Naive thymus-derived CD4-positive, alpha-beta T cell (primary cell): ENCODE data around the gene PCNX2. TPM values are rescaled to one million over a fixed set of nuclear protein-coding genes. Genes with fewer than 3 reads are reported as not detected.
"Not testable (repeated sequence)": the region's sequence is repeated elsewhere in the genome, so short reads cannot be mapped to it uniquely, and the experiment has no call there.

Source experiments
- ATAC-seq: fragments of 150-1000 bp; cut with Tn5 transposase; 2 replicates; pipeline ENCODE4 v1.10.0; 2021; ENCODE audit warnings: mild to moderate bottlenecking, moderate library complexity
- CTCF ChIA-PET: fragments of 350-600 bp; sonication (Branson Sonifier 250); formaldehyde crosslinking; loops from one replicate; lab custom pipeline; 2021; ENCODE audit warnings: antibody characterized with exemption; lab: Charles Lee
- POLR2A ChIA-PET: fragments of 350-600 bp; sonication (Branson Sonifier 250); formaldehyde crosslinking; loops from one replicate; lab custom pipeline; 2021; ENCODE audit warnings: antibody characterized with exemption, inconsistent platforms; lab: Charles Lee
- DNase-seq, 9 donors: peaks; one replicate each; pipeline versions ENCODE4 v3.0.0 to v3.0.0-alpha.2; 2020 to 2022; ENCODE audit warnings: mixed read lengths in 1 of 9
- H3K27ac ChIP-seq: one replicate; pipeline ENCODE4 v1.7.0; 2013; ENCODE audit warnings: mild to moderate bottlenecking, low read depth, low read length, moderate library complexity
- H3K27me3 ChIP-seq, 2 donors: one replicate each; pipeline ENCODE4 v1.7.0; 2013; ENCODE audit warnings: low read length in 2 of 2, mild to moderate bottlenecking in 2 of 2, moderate library complexity in 2 of 2; ENCODE audit not compliant: control insufficient read depth in 2 of 2, insufficient read depth in 2 of 2
- H3K36me3 ChIP-seq, 3 experiments: 1 replicate in 2 of 3; 2 replicates in 1 of 3; pipeline ENCODE4 v1.7.0; 2013; ENCODE audit warnings: low read length in 3 of 3, mild to moderate bottlenecking in 3 of 3, moderate library complexity in 1 of 3; ENCODE audit not compliant: insufficient read depth in 3 of 3, control insufficient read depth in 2 of 3
- H3K4me1 ChIP-seq, 2 donors: one replicate each; pipeline ENCODE4 v1.7.0; 2013; ENCODE audit warnings: low read length in 2 of 2, mild to moderate bottlenecking in 2 of 2, moderate library complexity in 1 of 2; ENCODE audit not compliant: control insufficient read depth in 2 of 2, insufficient read depth in 2 of 2
- H3K4me3 ChIP-seq: 2 replicates; pipeline ENCODE4 v1.7.0; 2013; ENCODE audit warnings: mild to moderate bottlenecking, low read length
- H3K9me3 ChIP-seq, 3 experiments: 1 replicate in 2 of 3; 2 replicates in 1 of 3; pipeline ENCODE4 v1.7.0; 2013; ENCODE audit warnings: low read length in 3 of 3; ENCODE audit not compliant: control insufficient read depth in 2 of 3
- H3K27ac Mint-ChIP-seq, 9 donors: one replicate each; pipeline ENCODE4 v1.8.0; 2020 to 2022; ENCODE audit warnings: mixed read lengths in 9 of 9, mild to moderate bottlenecking in 8 of 9, moderate library complexity in 5 of 9, inconsistent platforms in 2 of 9
- H3K27me3 Mint-ChIP-seq, 5 donors: one replicate each; pipeline ENCODE4 v1.8.0; 2021 to 2022; ENCODE audit warnings: mixed read lengths in 5 of 5, mild to moderate bottlenecking in 1 of 5
- H3K36me3 Mint-ChIP-seq, 5 donors: one replicate each; pipeline ENCODE4 v1.8.0; 2020 to 2022; ENCODE audit warnings: mixed read lengths in 5 of 5, mild to moderate bottlenecking in 3 of 5, inconsistent platforms in 1 of 5
- H3K4me1 Mint-ChIP-seq, 7 donors: one replicate each; pipeline ENCODE4 v1.8.0; 2020 to 2022; ENCODE audit warnings: mixed read lengths in 7 of 7, mild to moderate bottlenecking in 3 of 7, inconsistent platforms in 1 of 7
- H3K4me3 Mint-ChIP-seq, 10 donors: one replicate each; pipeline ENCODE4 v1.8.0; 2020 to 2022; ENCODE audit warnings: mild to moderate bottlenecking in 10 of 10, mixed read lengths in 10 of 10, moderate library complexity in 6 of 10, inconsistent platforms in 2 of 10
- H3K9me3 Mint-ChIP-seq, 11 donors: one replicate each; pipeline ENCODE4 v1.8.0; 2020 to 2022; ENCODE audit warnings: mixed read lengths in 11 of 11, mild to moderate bottlenecking in 4 of 11, inconsistent platforms in 1 of 11, moderate library complexity in 1 of 11
- intact Hi-C, 2 donors: fragments of 100-400 bp; cut with micrococcal nuclease; formaldehyde crosslinking; loops; one replicate each; pipeline ENCODE4 v1.15.1; 2023
- polyA plus RNA-seq, 2 donors: library from polyadenylated mRNA; unstranded; fragments of 300-500 nt; fragmentation: Illumina TruSeq; gene quantifications; one replicate each; pipeline ENCODE4 v1.2.3, GENCODE V29; 2021
- total RNA-seq, 6 experiments: library from RNA in 5 of 6; stranded (reverse) in 5 of 6; gene quantifications; 1 replicate in 5 of 6; 2 replicates in 1 of 6; pipeline ENCODE4 v1.2.3 and lab custom pipeline; 2021 to 2026

Gene PCNX2
- total and polyA plus RNA-seq, 7 experiments from 2014 or later: 4.1 to 61.8 (median 45.1) TPM

- no peak overlapping the region for H3K27ac Mint-ChIP-seq
- Histone ChIP-seq H3K4me3 (no peak overlapping the region), H3K27ac (no peak overlapping the region), H3K4me1 (no peaks in the 10 kb centered on the region), H3K36me3 (peaks cover 0 to 11% (median 8%) of the 10 kb centered on the region in 3 experiments), H3K27me3 (no peaks in the 10 kb centered on the region), H3K9me3 (no peaks in the 10 kb centered on the region)
- ChIA-PET POLR2A (no interaction called here), CTCF (no interaction called here)
- H3K27me3 Mint-ChIP-seq: no peaks in the 10 kb centered on the region
- peaks cover 11 to 59% (median 55%) of the 10 kb centered on the region in 5 donors for H3K36me3 Mint-ChIP-seq
- peaks cover 0 to 7% (median 0%) of the 10 kb centered on the region in 11 donors for H3K9me3 Mint-ChIP-seq
- H3K4me1 Mint-ChIP-seq: peaks cover 0 to 4% (median 0%) of the 10 kb centered on the region in 7 donors
- DNase-seq: no peak
- no peak for ATAC-seq
- no peak overlapping the region for H3K4me3 Mint-ChIP-seq
- intact Hi-C loops: no loop called here
Observed at GRCh38 chr1:233132445-233132844, 163.1 kb downstream of the PCNX2 start.

DNA sequence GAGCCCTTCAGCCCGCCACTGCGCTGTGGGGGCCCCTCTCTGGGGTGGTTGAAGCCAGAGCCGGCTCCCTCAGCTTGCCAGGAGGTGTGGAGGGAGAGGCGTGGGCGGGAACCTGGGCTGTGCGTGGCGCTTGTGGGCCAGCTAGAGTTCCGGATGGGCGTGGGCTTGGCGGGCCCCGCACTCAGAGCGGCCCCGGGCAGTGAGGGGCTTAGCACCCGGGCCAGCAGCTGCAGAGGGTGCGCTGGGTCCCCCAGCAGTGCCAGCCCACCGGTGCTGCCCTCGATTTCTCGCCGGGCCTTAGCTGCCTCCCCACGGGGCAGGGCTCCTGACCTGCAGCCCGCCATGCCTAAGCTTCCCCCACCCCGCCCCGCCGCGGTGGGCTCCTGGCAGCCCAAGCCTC, 166.5 kb downstream of the PCNX2 start:
- H3K4me3 Mint-ChIP-seq, H3K4me3 ChIP-seq, intact Hi-C loops, H3K27me3 ChIP-seq, POLR2A ChIA-PET, H3K4me1 Mint-ChIP-seq, H3K9me3 Mint-ChIP-seq, ATAC-seq, DNase-seq, H3K27ac ChIP-seq, H3K27ac Mint-ChIP-seq, H3K9me3 ChIP-seq, H3K4me1 ChIP-seq, H3K27me3 Mint-ChIP-seq: not testable (repeated sequence)
- peaks cover 21 to 65% (median 57%) of the 10 kb centered on the region in 5 donors for H3K36me3 Mint-ChIP-seq
- CTCF ChIA-PET: interaction anchor here (0.5 kb wide), 1 partner anchor 108 kb away, joined by 7 read pairs; no protein-coding TSS in a partner anchor
- peaks cover 0 to 11% (median 8%) of the 10 kb centered on the region in 3 experiments for H3K36me3 ChIP-seq

DNA sequence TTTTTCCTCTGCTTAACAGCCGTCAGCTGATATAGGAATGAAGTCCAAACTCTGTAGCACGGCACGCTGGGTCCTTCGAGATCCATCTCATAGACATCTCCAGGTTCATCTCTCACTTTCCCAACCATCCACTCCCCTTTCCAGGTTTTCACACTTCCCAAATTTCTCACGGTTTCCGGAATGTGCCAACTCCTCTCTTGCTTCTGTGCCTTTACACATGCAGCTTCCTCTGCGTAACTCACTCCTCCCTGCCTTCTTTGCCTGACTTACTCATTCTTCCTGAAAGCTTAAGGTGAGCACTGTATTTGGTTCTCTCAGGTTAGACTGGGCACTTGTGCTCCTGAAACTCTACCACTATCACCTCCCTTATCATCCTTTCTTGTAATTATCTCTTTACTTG, 168.4 kb downstream of the PCNX2 start:
- DNase-seq: no peak
- no peak overlapping the region for H3K27ac Mint-ChIP-seq
- Histone ChIP-seq H3K9me3 (no peaks in the 10 kb centered on the region), H3K27me3 (no peaks in the 10 kb centered on the region), H3K36me3 (peaks cover 0 to 1% (median 0%) of the 10 kb centered on the region in 3 experiments), H3K27ac (no peak overlapping the region), H3K4me1 (no peaks in the 10 kb centered on the region), H3K4me3 (no peak overlapping the region)
- intact Hi-C loops: no loop called here
- ChIA-PET POLR2A (no interaction called here), CTCF (no interaction called here)
- no peak overlapping the region for H3K4me3 Mint-ChIP-seq
- peaks cover 0 to 7% (median 0%) of the 10 kb centered on the region in 11 donors for H3K9me3 Mint-ChIP-seq
- H3K27me3 Mint-ChIP-seq: no peaks in the 10 kb centered on the region
- peaks cover 22 to 55% (median 41%) of the 10 kb centered on the region in 5 donors for H3K36me3 Mint-ChIP-seq
- no peaks in the 10 kb centered on the region for H3K4me1 Mint-ChIP-seq
- ATAC-seq: no peak

DNA sequence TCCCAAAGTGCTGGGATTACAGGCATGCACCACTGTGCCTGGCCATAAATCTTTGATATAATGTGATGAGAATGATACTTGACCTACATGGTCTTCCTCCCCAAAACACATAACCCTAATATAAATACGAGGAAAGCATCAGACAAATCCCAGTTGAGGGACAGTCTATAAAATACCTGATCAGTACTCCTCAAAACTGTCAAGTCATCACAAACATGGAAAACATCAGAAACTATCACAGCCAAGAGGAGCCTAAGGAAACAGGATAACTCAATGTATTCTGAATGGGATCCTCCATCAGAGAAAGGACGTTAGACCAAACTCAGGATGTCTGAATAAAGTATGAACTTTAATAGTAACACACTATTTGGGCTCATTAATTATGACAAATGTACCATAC, 172.7 kb downstream of the PCNX2 start:
- ChIA-PET CTCF (no interaction called here), POLR2A (no interaction called here)
- Histone ChIP-seq H3K27ac (no peak overlapping the region), H3K9me3 (no peaks in the 10 kb centered on the region), H3K4me3 (no peak overlapping the region), H3K4me1 (no peaks in the 10 kb centered on the region), H3K27me3 (no peaks in the 10 kb centered on the region), H3K36me3 (no peaks in the 10 kb centered on the region)
- ATAC-seq: no peak
- peaks cover 0 to 5% (median 0%) of the 10 kb centered on the region in 11 donors for H3K9me3 Mint-ChIP-seq
- H3K36me3 Mint-ChIP-seq: peaks cover 18 to 50% (median 30%) of the 10 kb centered on the region in 5 donors
- no peaks in the 10 kb centered on the region for H3K4me1 Mint-ChIP-seq
- H3K27ac Mint-ChIP-seq: no peak overlapping the region
- H3K4me3 Mint-ChIP-seq: no peak overlapping the region
- intact Hi-C loops: no loop called here
- no peaks in the 10 kb centered on the region for H3K27me3 Mint-ChIP-seq
- no peak for DNase-seq

DNA sequence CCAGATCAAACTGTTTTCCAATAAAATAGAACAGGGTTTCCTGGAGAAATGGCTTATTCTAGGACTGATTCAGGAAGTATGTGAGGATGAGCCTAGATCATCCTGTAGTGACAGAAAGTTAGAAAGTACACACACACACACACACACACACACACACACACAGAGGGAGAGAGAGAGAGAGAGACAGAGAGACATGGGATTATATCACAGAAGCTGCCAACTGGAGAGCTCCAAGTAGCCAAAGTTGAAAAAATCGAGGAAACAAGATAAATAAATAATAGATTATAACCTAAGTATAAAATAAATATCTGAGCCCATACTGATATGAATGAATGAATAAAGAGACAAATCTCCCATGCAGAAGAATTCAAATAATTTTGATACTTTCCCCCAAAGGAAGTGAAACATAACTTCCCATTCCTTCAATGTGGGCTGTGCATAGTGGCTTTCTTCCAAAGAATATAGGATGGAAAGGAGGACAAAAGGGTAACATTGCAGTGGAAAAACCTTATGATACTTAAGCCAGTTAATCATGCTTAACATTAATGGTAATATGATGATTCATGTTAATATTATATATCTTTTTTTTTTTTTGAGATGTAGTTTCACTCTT, 173.5 kb downstream of the PCNX2 start:
- H3K9me3 Mint-ChIP-seq: peaks cover 0 to 5% (median 0%) of the 10 kb centered on the region in 11 donors
- H3K36me3 ChIP-seq: no peaks in the 10 kb centered on the region
- H3K4me3 Mint-ChIP-seq: no peak overlapping the region
- DNase-seq (no peak), ATAC-seq (no peak)
- no peaks in the 10 kb centered on the region for H3K4me1 Mint-ChIP-seq
- no peak overlapping the region for H3K27ac Mint-ChIP-seq
- H3K4me3 ChIP-seq: no peak overlapping the region
- no peaks in the 10 kb centered on the region for H3K9me3 ChIP-seq
- no peaks in the 10 kb centered on the region for H3K27me3 Mint-ChIP-seq
- no peaks in the 10 kb centered on the region for H3K27me3 ChIP-seq
- peaks cover 12 to 44% (median 26%) of the 10 kb centered on the region in 5 donors for H3K36me3 Mint-ChIP-seq
- POLR2A ChIA-PET: no interaction called here
- no peaks in the 10 kb centered on the region for H3K4me1 ChIP-seq
- no peak overlapping the region for H3K27ac ChIP-seq
- intact Hi-C loops: no loop called here
- CTCF ChIA-PET: no interaction called here

DNA sequence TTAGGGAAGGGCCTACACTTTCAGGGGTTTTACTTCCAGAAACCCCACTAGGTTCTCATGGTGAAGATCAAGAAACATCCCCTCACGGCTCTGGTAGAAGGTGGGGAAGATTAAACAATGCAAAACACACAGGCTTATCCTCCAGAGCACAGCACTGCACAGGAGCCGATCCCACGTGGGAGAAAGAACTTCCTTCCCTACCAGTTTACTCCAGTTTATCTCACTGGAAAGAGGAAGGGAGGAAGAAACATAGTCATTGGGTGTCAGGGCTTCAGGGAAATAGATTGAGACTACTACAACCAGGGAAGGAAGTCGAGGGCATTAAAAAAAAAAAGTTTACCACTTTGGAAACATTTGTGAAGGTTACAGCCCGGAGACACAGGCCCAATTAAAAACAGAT, 180.7 kb downstream of the PCNX2 start:
- H3K4me1 Mint-ChIP-seq: peaks cover 0 to 45% (median 14%) of the 10 kb centered on the region in 7 donors

More for the DNA sequence above, 180.7 kb downstream of the PCNX2 start:
- H3K4me3 ChIP-seq: no peak overlapping the region
- intact Hi-C loops: loop anchor here in 1 of 2 donors (5.0 kb wide), 1 partner anchor 308 kb away; the partner anchor contains the start of gene MAP10
- no peaks in the 10 kb centered on the region for H3K27me3 Mint-ChIP-seq
- H3K36me3 Mint-ChIP-seq: peaks cover 3 to 67% (median 49%) of the 10 kb centered on the region in 5 donors
- H3K9me3 Mint-ChIP-seq: no peaks in the 10 kb centered on the region
- CTCF ChIA-PET: no interaction called here
- H3K27ac ChIP-seq: no peak overlapping the region
- POLR2A ChIA-PET: no interaction called here
- peak overlapping the region in 2 of 9 donors; percentile 67 to 76 for H3K27ac Mint-ChIP-seq
- no peaks in the 10 kb centered on the region for H3K9me3 ChIP-seq
- H3K27me3 ChIP-seq: no peaks in the 10 kb centered on the region
- H3K4me1 ChIP-seq: no peaks in the 10 kb centered on the region
- peak overlapping the region in 3 of 10 donors; percentile 4 to 25 (median 5) for H3K4me3 Mint-ChIP-seq
- H3K36me3 ChIP-seq: no peaks in the 10 kb centered on the region
- DNase-seq: no peak
- ATAC-seq: peak; percentile 21
